Kidney glomerular epithelial cell (primary cell): Measurements from ENCODE around the gene ATAD1.

Experiments
- DNase-seq: peaks from one replicate; lab custom pipeline; 2025; lab: John Stamatoyannopoulos, UW

The ATAD1 gene

GRCh38 chr10:87713707-87714106 lies 104.3 kb downstream of the ATAD1 start:
- no peak for DNase-seq

GRCh38 chr10:87712913-87713616 lies 105.0 kb downstream of the ATAD1 start:
- DNase-seq, result no peak

DNA sequence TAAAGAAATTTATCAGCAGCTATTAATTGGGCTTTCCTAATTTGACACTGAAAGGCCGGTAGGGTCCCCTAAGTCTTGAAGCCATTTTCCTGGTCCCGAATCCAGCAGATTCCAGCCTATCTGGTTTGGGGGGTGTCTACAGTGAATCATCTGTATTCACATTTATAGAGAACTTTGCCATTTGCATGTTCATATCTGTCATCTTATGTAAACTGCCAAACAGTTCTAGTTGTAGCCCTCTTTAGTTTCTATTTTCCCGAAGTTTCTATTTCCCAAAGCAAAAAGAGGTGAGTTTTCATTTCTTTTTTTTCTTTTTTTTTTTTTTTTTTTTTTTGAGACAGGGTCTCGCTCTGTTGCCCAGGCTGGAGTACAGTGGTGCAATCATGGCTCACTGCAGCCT lies 110.8 kb downstream of the ATAD1 start:
- no peak for DNase-seq

DNA sequence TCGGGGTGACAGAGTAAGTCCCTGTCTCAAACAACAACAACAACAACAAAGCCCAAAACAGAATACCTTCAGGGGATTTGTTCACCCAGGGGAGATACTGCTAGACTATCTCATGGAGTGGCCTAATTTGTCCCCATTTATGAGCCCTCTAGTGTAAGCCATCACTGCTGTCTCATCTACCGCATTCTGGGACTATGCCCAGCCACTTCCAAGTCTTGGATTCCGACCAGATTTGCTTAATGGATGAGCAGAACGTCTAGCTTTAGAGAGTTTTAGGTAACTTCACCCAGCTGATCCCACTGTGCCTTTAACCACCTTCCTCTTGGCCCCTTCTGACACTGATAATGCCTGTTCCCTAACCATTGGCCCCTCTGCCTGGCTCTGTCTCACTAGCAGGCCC lies 111.3 kb downstream of the ATAD1 start:
- DNase-seq, result no peak

GRCh38 chr10:87705339-87705738 lies 112.7 kb downstream of the ATAD1 start:
- no peak for DNase-seq

- DNase-seq, result no peak
These were observed 114.3 kb downstream of the ATAD1 start for GRCh38 chr10:87703771-87704170.

GRCh38 chr10:87702973-87703294 lies 115.1 kb downstream of the ATAD1 start:
- DNase-seq, result no peak

DNA sequence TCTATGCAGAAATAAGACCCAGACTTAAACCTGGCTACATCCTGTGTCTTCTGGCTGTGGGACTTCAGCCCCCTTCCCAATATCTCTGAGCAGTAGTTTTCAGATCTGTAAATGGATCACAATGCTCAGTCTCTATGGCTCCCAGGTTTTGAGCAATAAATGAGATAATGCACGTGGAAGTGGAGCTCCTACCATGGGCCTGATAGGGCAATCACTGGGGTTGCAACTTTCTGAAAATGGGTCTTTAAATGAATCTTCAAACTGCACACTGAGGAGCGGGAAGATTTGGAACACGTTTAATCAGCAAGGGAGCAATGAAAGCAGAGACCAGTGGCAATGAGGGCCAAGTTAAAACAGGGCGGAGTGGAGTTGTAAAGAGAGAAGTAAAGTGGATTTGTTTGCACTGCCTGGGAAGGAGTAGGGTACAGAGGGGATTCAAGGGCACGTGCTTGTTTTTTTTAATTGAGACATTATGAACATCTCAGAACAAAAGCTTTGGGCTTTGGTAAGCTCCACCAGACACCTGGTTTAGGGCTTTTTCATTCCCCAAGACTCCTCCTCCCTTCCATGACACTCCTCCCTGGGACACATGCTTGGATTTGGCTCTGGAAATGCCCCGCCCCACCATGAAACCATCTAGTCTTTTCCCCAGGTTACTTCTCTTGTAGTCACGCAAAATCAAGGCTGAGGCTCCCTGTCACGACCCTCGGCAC lies 115.6 kb downstream of the ATAD1 start:
- no peak for DNase-seq
